ENCODE data around the gene KCNQ1OT1.

- no peak for TF ChIP-seq CTCF (IDR thresholded peaks at IDR 0.05)
- no peak for TF ChIP-seq POLR2A (IDR thresholded peaks at IDR 0.05)
These were observed 128.8 kb downstream of the KCNQ1OT1 start for GRCh38 chr11:2570841-2571597.

All from esophagus squamous epithelium (tissue), 4 donors.